Esophagus muscularis mucosa (tissue), 2 donors: ENCODE results near the gene PKD1L1.

Experiments used
- POLR2A ChIP-seq: fragments of 450-650 bp; IDR thresholded peaks from one replicate; pipeline ENCODE4 v1.6.1; 2017; ENCODE audit warnings: antibody characterized with exemption, moderate library complexity, mild to moderate bottlenecking, low read depth
- POLR2AphosphoS5 ChIP-seq, 2 donors: sonication (generic); formaldehyde crosslinking; IDR thresholded peaks; one replicate each; pipeline ENCODE4 v1.6.1; 2017; ENCODE audit warnings: antibody characterized with exemption in 2 of 2

DNA sequence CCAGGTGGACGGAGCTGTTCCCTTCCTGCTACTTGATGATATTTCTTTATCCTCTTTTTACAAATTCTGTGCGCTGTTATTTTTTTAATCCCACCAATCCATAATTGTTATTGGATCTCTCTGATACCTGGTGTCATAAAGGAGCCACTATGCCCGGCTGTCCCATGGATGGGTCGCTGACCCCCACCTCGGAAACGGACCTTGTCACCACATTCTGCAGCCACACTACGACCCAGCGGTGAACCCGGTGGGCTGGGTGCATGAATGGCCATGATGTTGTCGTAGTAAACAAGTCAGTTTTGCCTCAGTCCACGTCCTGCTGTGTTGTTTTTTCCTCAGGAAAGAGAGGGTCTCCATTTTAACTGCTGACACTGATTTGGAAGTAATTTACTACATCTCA lies 112.2 kb downstream of the PKD1L1 start:
- TF ChIP-seq POLR2A (no peak), POLR2AphosphoS5 (IDR thresholded peaks at IDR 0.05) (no peak)
